Thoracic aorta (tissue), 2 donors: ENCODE results near the gene LIMCH1. TPM values are rescaled to one million over a fixed set of nuclear protein-coding genes. Genes with fewer than 3 reads are reported as not detected.
A peak's percentile ranks its signal among the peaks of the same experiment; 100 is the strongest.
"Not testable (repeated sequence)": the region's sequence is repeated elsewhere in the genome, so short reads cannot be mapped to it uniquely, and the experiment has no call there.

ENCODE experiments used
- ATAC-seq: fragments of 150-250 bp; one replicate; pipeline ENCODE4 v1.8.0; 2017; ENCODE audit warnings: low read depth; ENCODE audit not compliant: insufficient number of reproducible peaks, low FRiP score
- DNase-seq: peaks from one replicate; pipeline ENCODE4 v3.0.0-alpha.2; 2020; ENCODE audit warnings: low spot score
- H3K27ac ChIP-seq, 2 donors: fragments of 200-600 bp; sonication (generic); 1 replicate in 1 of 2; 2 replicates in 1 of 2; pipeline ENCODE4 v1.5.1; 2016; ENCODE audit warnings: mild to moderate bottlenecking in 2 of 2, moderate library complexity in 2 of 2
- H3K27me3 ChIP-seq: fragments of 200-600 bp; sonication (generic); replicated peaks from 2 replicates; pipeline ENCODE4 v1.6.0; 2016; ENCODE audit warnings: mild to moderate bottlenecking; ENCODE audit not compliant: insufficient read depth
- H3K36me3 ChIP-seq: fragments of 200-600 bp; sonication (generic); one replicate; pipeline ENCODE4 v1.5.1; 2016
- H3K4me1 ChIP-seq, 2 donors: fragments of 200-600 bp; sonication (generic); 1 replicate in 1 of 2; 2 replicates in 1 of 2; pipeline versions ENCODE4 v1.5.1 to v1.6.0; 2016; ENCODE audit warnings: low read depth in 2 of 2, mild to moderate bottlenecking in 1 of 2; ENCODE audit not compliant: control insufficient read depth in 1 of 2
- H3K4me3 ChIP-seq: fragments of 200-600 bp; sonication (generic); 2 replicates; pipeline ENCODE4 v1.5.1; 2016; ENCODE audit warnings: mild to moderate bottlenecking
- H3K9me3 ChIP-seq: fragments of 200-600 bp; sonication (generic); 2 replicates; pipeline ENCODE4 v1.5.1; 2016
- CTCF ChIP-seq: fragments of 200-600 bp; sonication (generic); IDR thresholded peaks from one replicate; pipeline ENCODE4 v1.5.1; 2019; ENCODE audit warnings: antibody characterized with exemption
- total RNA-seq, 2 donors: library from RNA; depleted of rRNA; stranded (reverse); fragments of >200 nt; gene quantifications; one replicate each; pipeline versions ENCODE4 v1.1.0 to v1.2.3, GENCODE V29; 2016

LIMCH1 gene, protein sequence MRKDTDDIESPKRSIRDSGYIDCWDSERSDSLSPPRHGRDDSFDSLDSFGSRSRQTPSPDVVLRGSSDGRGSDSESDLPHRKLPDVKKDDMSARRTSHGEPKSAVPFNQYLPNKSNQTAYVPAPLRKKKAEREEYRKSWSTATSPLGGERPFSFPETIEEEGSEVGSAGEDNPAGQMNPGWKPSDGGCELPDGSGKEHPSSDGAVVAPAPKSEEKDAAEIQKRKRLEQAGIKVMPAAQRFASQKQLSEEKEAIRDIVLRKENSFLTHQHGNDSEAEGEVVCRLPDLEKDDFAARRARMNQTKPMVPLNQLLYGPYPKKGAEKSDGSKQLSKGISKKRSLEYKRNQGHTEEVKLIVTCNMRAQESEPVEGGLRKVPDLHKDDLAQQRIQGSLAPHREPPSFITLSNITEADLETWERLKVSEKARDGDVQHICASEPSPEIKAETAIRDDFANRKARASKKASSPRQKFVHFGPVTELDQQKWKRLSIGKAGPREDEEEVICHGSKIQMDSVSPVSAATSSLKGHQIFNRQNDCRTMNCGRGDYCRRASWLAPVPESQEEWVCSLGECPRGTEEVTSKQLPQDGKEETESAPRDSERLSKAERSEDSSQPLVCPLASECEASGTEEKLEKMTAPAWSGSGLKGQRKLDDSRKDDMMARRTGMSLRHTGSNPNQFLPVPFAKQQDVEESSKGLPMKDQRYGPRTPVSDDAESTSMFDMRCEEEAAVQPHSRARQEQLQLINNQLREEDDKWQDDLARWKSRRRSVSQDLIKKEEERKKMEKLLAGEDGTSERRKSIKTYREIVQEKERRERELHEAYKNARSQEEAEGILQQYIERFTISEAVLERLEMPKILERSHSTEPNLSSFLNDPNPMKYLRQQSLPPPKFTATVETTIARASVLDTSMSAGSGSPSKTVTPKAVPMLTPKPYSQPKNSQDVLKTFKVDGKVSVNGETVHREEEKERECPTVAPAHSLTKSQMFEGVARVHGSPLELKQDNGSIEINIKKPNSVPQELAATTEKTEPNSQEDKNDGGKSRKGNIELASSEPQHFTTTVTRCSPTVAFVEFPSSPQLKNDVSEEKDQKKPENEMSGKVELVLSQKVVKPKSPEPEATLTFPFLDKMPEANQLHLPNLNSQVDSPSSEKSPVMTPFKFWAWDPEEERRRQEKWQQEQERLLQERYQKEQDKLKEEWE (N-terminal part only)
- 100 to 1,000 TPM in 1 of 2 donors, 10 to 100 TPM in 1; 95.3 to 158 TPM for total RNA-seq

DNA sequence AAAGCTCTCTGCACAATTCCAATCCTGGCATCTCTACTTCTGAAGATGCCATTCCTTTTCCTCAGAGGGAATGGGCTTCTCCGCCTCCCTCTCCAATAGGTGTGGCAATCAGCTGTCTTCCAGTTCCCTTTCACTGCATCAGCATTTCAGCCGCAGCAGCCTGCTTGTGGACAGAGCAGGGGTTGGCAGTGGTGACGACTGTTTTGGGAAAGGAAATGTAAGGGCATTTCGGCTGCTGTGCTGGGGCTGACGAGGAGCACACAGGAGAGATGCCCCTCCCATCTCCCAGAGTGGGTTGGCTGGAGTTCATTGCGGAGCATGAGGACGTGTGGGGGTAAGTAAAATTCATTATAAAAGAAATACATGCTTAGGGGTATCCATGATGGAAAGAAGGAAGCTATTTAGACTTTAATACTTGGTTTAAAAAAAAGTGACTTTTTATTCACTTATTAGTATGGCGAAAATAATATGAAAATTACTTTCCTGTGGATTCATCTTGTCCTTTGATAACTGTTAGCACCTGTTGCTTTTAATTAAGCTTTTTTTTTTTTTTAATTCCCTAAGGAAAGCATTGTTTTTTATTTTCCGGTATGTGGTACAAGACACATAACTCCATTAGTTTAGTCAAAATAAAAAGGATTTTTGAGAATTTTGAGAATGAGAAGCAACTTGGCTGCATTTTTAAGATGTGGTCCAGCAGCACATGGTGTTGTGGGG, at the start of gene LIMCH1:
LIMCH1 (plus strand) TSS at position 141 of the 717 bp plus-strand sequence. CDS start 67,839 bp downstream, outside the sequence.
- H3K4me1 ChIP-seq, result peaks cover 53 to 94% of the 10 kb centered on the region in 2 donors
- TF ChIP-seq CTCF, result no peak
- H3K4me3 ChIP-seq, result peak within 1 kb of the TSS; percentile 65
- no peaks in the 10 kb centered on the region for H3K27me3 ChIP-seq
- peak within 1 kb of the TSS; percentile 82 to 90 for H3K27ac ChIP-seq
- H3K36me3 ChIP-seq, result no peaks in the 10 kb centered on the region
- ATAC-seq (peak; percentile 55), DNase-seq (peak; percentile 65)
- H3K9me3 ChIP-seq, result no peaks in the 10 kb centered on the region

DNA sequence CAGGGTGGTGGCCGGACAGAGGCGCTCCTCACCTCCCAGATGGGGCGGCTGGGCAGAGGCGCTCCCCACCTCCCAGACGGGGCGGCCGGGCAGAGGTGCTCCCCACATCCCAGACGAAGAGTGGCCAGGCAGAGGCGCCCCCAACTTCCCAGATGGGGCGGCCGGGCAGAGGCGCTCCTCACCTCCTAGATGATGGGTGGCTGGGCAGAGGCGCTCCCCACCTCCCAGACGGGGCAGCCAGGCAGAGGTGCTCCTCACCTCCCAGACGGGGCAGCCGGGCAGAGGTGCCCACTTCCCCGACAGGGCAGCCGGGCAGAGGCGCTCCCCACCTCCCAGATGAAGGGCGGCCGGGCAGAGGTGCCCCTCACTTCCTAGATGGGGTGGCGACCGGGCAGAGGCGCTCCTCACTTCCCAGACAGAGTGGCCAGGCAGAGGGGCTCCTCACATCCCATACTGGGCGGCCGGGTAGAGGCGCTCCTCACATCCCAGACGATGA, 46.8 kb upstream of the LIMCH1 start:
- not testable (repeated sequence) for H3K36me3 ChIP-seq, H3K27me3 ChIP-seq, H3K9me3 ChIP-seq, DNase-seq, H3K27ac ChIP-seq, H3K4me3 ChIP-seq, H3K4me1 ChIP-seq, ATAC-seq

- TF ChIP-seq CTCF, result no peak
- Histone ChIP-seq H3K4me1 (no peaks in the 10 kb centered on the region), H3K4me3 (no peak overlapping the region), H3K9me3 (no peaks in the 10 kb centered on the region), H3K27me3 (no peaks in the 10 kb centered on the region), H3K36me3 (peaks cover 4% of the 10 kb centered on the region), H3K27ac (no peak overlapping the region)
- ATAC-seq (no peak), DNase-seq (no peak)
Observed at GRCh38 chr4:41496977-41497376, 41.0 kb upstream of the LIMCH1 start.

GRCh38 chr4:41498177-41498576, 39.8 kb upstream of the LIMCH1 start:
- Histone ChIP-seq H3K27me3 (no peaks in the 10 kb centered on the region), H3K4me3 (no peak overlapping the region), H3K4me1 (no peaks in the 10 kb centered on the region), H3K9me3 (no peaks in the 10 kb centered on the region), H3K27ac (no peak overlapping the region), H3K36me3 (peaks cover 4% of the 10 kb centered on the region)
- no peak for ATAC-seq
- no peak for DNase-seq
- TF ChIP-seq CTCF, result no peak
